GM20431 (cell line): ENCODE data around the gene GDF10.

Experiments used
- in situ Hi-C: fragments of 300-500 bp; cut with MseI, MboI; formaldehyde crosslinking; loops from one replicate; pipeline ENCODE4 v1.15.0; 2020; ENCODE audit warnings: low sequenced_read_pairs; ENCODE audit not compliant: unreplicated experiment

The GDF10 gene, protein sequence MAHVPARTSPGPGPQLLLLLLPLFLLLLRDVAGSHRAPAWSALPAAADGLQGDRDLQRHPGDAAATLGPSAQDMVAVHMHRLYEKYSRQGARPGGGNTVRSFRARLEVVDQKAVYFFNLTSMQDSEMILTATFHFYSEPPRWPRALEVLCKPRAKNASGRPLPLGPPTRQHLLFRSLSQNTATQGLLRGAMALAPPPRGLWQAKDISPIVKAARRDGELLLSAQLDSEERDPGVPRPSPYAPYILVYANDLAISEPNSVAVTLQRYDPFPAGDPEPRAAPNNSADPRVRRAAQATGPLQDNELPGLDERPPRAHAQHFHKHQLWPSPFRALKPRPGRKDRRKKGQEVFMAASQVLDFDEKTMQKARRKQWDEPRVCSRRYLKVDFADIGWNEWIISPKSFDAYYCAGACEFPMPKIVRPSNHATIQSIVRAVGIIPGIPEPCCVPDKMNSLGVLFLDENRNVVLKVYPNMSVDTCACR

GRCh38 chr10:47299611-47300428 is at the start of gene GDF10:
GDF10 (plus strand) TSS chr10:47300197; CDS start chr10:47300652, 455 bp downstream.
- in situ Hi-C loops, result loop anchor here (10.0 kb wide), 1 partner anchor 265 kb away; no protein-coding TSS in a partner anchor

- in situ Hi-C loops, result no loop called here
These were observed 47.8 kb upstream of the GDF10 start for GRCh38 chr10:47252093-47252780.

- in situ Hi-C loops, result no loop called here
These were observed 46.9 kb upstream of the GDF10 start for GRCh38 chr10:47253030-47253637.

DNA sequence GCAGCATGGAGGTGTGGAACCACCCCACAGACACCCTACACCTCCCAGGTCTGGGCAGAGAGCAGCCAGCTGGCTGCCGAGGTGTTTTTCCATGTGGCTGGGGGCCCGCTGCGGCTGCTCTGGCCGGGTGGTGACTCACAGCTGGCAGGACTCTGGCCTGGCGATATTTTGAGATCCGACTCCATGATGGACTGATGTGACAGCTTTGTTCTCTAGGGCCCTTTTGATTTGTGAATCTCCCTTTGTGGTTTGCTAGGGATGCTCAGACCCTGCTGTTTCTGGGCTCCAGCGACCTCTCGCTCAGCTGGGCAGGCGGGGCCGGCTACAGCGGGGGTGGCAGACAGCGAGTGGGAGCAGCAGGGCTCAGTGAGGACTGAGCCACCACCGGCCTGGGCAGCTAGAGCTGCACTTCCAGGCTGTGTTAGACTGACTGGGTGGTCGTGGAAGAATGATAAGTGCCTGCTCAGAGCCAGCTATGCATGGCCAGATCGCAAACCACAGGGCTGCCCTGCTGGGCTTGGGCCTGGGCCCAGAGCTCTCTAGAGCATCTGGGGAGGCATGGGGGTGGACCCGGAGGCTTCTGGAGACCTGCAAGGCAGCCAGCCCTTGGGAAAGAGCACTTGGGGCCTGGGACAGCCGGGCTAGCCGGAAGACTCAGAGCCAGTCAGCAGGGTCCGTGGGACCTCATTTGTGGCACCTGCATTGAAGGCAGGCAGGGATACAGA is 46.2 kb upstream of the GDF10 start:
- in situ Hi-C loops, result no loop called here

DNA sequence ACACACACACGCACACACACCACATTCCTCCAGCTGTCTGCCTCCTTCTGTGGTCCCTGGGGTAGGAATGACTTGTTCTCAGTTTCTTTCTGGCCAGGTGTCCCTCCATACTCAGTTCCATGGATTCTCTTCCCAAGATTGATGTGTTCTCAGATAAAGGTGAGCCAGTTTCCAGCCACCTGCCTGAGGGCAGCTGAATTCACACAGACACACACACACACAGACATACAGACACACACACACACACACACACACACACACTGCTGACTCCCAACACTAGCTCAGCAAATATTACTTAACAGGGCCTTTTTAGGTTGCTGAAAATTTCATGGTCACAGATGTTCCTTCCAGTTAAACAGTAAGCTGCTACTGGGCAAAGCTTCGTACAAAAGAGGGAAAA is 45.4 kb upstream of the GDF10 start:
- in situ Hi-C loops, result no loop called here

- in situ Hi-C loops, result no loop called here
These were observed 44.8 kb upstream of the GDF10 start for GRCh38 chr10:47255033-47255813.

- in situ Hi-C loops, result no loop called here
These were observed 44.1 kb upstream of the GDF10 start for GRCh38 chr10:47255866-47256265.

- in situ Hi-C loops, result no loop called here
These were observed 43.2 kb upstream of the GDF10 start for GRCh38 chr10:47256751-47257336.

DNA sequence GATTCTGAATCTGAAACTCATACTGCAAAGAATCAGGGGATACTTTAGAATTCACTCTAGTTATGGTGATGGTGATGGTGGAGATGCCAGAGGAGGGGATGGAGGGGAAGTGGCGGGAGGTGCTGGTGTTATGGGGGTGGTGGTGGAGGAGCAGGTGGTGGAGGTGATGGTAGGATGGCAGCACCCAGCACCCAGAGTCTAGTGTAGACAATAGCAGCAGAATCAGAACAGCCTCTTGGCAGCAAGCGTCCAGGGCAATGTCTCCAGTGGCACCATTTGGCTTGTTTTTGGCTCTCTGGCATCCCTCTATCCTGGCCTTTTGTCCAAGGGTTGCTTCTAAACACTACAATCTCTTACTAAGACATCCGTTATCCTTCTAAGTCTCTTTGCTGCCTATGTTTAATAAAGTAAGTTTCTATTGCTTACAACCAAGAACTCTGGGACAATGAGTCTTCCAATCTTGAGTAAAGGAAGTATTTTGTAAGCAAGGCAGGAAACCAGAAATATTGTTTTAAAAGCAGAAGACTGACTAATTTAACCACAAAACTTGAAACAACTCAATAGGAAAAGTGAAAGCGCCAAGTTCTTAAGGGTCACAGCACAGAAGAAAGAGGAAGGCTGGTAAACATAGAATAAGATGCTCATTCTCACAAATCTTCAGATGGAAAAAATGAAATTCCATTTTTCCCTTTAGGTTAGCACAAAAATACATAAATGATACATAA is 42.4 kb upstream of the GDF10 start:
- in situ Hi-C loops, result no loop called here

DNA sequence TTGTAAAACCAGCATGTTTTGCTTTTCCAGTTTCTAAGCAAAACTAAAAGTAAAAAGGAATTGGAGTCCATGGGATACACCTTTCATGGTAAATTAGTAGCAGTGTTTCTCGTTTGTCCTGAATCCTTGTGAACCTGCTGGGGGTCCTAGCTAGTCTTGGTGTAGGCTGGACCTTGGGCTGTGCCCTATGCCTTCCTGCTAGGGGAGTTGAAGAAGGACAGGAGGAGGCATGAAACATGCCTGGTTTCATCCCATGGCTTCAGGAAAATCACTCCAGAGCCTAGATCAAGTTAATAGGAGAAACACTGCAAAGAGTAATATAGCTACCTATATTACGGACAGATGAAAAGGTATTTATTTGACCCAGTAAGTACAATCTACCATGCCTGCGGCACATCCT is 41.1 kb upstream of the GDF10 start:
- in situ Hi-C loops, result no loop called here

- in situ Hi-C loops, result no loop called here
These were observed 40.5 kb upstream of the GDF10 start for GRCh38 chr10:47259466-47259865.

- in situ Hi-C loops, result no loop called here
These were observed 39.4 kb upstream of the GDF10 start for GRCh38 chr10:47260505-47261111.

- in situ Hi-C loops, result no loop called here
These were observed 38.9 kb upstream of the GDF10 start for GRCh38 chr10:47261121-47261520.

DNA sequence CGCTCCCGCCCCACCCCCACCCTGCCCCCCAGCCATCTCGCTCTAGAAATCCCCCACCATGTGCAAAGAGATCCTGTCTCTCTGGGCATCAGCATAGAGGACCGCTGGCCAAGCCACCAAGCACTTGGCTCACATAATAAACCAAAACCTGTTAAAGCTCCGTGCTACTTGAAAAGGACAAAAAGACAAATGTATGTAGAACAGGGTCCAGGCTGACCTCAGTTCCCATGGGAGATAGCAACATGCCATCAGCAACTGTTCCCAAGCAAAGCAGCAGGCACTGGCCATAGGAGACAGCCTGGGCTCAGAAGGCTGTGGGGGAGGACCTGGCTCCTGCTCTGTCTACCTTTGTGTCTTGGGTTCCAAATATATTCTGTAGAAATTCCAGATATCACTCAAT is 38.4 kb upstream of the GDF10 start:
- in situ Hi-C loops, result no loop called here

DNA sequence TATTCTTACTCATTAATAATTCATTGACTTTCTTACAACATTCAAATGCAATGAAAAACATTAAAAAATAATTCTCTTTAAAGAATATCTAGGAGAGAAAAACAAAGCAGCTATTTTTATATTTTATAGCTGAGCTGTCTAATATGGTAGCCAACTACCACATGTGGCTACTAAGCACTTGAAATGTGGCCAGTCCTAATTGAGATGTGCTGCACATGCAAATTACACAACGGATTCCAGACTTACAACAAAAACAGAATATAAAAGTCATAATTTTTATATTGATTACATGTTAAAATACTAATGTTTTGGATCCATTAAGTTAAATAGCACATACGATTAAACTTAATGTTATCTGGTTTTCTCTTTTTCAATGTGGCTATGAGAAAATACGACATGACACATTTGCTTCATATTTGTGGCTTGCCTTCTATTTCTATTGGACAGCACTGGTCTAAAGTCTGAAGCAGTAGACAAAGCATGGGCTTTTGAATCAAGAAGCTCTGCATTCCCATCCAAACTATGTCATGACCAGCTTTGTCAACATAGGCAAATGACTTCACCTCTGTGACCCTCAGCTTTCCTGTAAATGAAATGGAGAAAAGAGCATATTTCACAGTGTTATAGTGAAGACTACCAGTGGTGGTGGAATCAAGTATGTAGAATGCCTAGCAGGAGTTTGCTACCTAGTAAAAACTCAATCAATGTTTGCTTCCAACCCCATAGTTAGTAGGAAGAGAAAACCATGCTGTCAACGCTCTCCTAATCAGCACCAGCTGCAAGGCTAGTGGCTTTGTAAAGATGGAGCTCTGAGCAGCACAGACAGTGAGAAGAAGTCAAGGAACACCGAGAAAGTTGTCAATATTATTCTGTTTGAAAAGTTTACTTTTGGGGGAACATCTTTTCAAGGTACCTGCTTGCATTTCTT is 37.1 kb upstream of the GDF10 start:
- in situ Hi-C loops, result no loop called here

DNA sequence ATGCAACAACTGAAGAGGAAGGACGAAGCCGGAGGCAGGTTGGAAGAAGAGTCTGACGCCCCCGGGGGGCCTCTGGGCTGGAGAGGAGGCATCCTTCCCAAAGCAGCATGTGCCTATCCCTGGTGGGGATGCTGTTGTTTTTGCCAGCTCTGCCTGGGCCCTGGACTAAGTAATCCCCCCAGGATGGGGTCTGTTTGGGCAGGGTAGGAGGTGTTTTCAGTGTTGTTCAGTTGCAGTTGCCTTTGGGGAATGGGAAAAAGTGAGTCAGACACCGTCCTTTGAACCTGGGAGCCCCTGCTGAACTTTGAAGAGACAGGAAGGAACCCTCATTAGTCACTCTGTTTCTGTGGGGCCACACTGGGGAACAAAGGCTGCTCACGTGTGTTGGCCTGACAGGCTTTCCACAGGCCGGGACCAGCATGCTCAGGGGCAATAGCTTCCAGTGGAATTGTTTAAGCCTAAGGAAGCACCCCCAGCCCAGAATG is 35.2 kb upstream of the GDF10 start:
- in situ Hi-C loops, result no loop called here
